SK-N-SH treated with all-trans-retinoic acid at 6 μM for 48 hours (cell line): Measurements from ENCODE around the gene UCK1.

Experiments used
- ATAC-seq: fragments of 200-7000 bp; cut with Tn5 transposase; 3 replicates; pipeline ENCODE4 v1.9.1; 2020; ENCODE audit warnings: mild to moderate bottlenecking, moderate library complexity
- ARNTL ChIP-seq: fragments of 450-650 bp; formaldehyde crosslinking; IDR thresholded peaks from 2 replicates; pipeline ENCODE4 v1.5.0; 2020; ENCODE audit warnings: low read depth, mild to moderate bottlenecking, moderate library complexity, borderline replicate concordance
- BACH2 ChIP-seq: fragments of 250-450 bp; sonication (Bioruptor Pico); IDR thresholded peaks from 2 replicates; pipeline ENCODE4 v1.9.0; 2021; ENCODE audit warnings: mild to moderate bottlenecking, borderline replicate concordance
- CREB5 ChIP-seq: fragments of 250-450 bp; sonication (Bioruptor Pico); IDR thresholded peaks from 2 replicates; pipeline ENCODE4 v1.5.1; 2020; ENCODE audit warnings: low read depth, mild to moderate bottlenecking, moderate library complexity
- CSDC2 ChIP-seq: fragments of 250-450 bp; sonication (Bioruptor Pico); IDR thresholded peaks from 2 replicates; pipeline ENCODE4 v1.5.0; 2020; ENCODE audit warnings: mild to moderate bottlenecking, moderate library complexity
- CSRNP3 ChIP-seq: fragments of 250-450 bp; sonication (Bioruptor Pico); IDR thresholded peaks from 2 replicates; pipeline ENCODE4 v1.5.1; 2021; ENCODE audit warnings: mild to moderate bottlenecking, moderate library complexity
- ESRRG ChIP-seq: fragments of 250-450 bp; sonication (Bioruptor Pico); IDR thresholded peaks from 2 replicates; pipeline ENCODE4 v1.6.1; 2021; ENCODE audit warnings: mild to moderate bottlenecking
- GLIS3 ChIP-seq: fragments of 250-450 bp; sonication (Bioruptor Pico); IDR thresholded peaks from 2 replicates; pipeline ENCODE4 v1.5.0; 2020; ENCODE audit warnings: mild to moderate bottlenecking, moderate library complexity
- ISL1 ChIP-seq: fragments of 250-450 bp; sonication (Bioruptor Pico); IDR thresholded peaks from 2 replicates; pipeline ENCODE4 v2.1.2; 2022; ENCODE audit warnings: mild to moderate bottlenecking, moderate library complexity
- OSR1 ChIP-seq: fragments of 250-450 bp; sonication (Bioruptor Pico); IDR thresholded peaks from 2 replicates; pipeline ENCODE4 v1.8.0; 2022; ENCODE audit warnings: moderate library complexity, mild to moderate bottlenecking, inconsistent platforms
- PATZ1 ChIP-seq: fragments of 250-450 bp; sonication (Bioruptor Pico); IDR thresholded peaks from 2 replicates; pipeline ENCODE4 v1.8.0; 2020; ENCODE audit warnings: mild to moderate bottlenecking, moderate library complexity, borderline replicate concordance
- POU6F1 ChIP-seq: fragments of 250-450 bp; sonication (Bioruptor Pico); IDR thresholded peaks from 2 replicates; pipeline ENCODE4 v1.8.0; 2021; ENCODE audit warnings: low read depth, mild to moderate bottlenecking, moderate library complexity, borderline replicate concordance
- PPARA ChIP-seq: fragments of 250-450 bp; sonication (Bioruptor Pico); IDR thresholded peaks from 2 replicates; pipeline ENCODE4 v1.5.0; 2020; ENCODE audit warnings: mild to moderate bottlenecking, borderline replicate concordance
- RARB ChIP-seq: fragments of 250-450 bp; sonication (Bioruptor Pico); IDR thresholded peaks from 2 replicates; pipeline ENCODE4 v1.8.0; 2021; ENCODE audit warnings: mild to moderate bottlenecking, moderate library complexity
- SNAI2 ChIP-seq: fragments of 250-450 bp; sonication (Bioruptor Pico); IDR thresholded peaks from 2 replicates; pipeline ENCODE4 v1.5.0; 2020; ENCODE audit warnings: mild to moderate bottlenecking, moderate library complexity
- TCF4 ChIP-seq: fragments of 250-450 bp; sonication (Bioruptor Pico); IDR thresholded peaks from 2 replicates; pipeline ENCODE4 v1.8.0; 2021; ENCODE audit warnings: mild to moderate bottlenecking, moderate library complexity, borderline replicate concordance
- TOX ChIP-seq: fragments of 250-450 bp; sonication (Bioruptor Pico); IDR thresholded peaks from 2 replicates; pipeline ENCODE4 v1.8.0; 2021; ENCODE audit warnings: mild to moderate bottlenecking, moderate library complexity, borderline replicate concordance
- TSHZ2 ChIP-seq: fragments of 250-450 bp; sonication (Bioruptor Pico); IDR thresholded peaks from 2 replicates; pipeline ENCODE4 v1.5.0; 2020; ENCODE audit warnings: mild to moderate bottlenecking, moderate library complexity
- ZC3H10 ChIP-seq: fragments of 250-450 bp; sonication (Bioruptor Pico); IDR thresholded peaks from 2 replicates; pipeline ENCODE4 v1.5.1; 2021; ENCODE audit warnings: mild to moderate bottlenecking, moderate library complexity
- ZFP3 ChIP-seq: fragments of 250-450 bp; sonication (Bioruptor Pico); IDR thresholded peaks from 2 replicates; pipeline ENCODE4 v1.5.0; 2020; ENCODE audit warnings: mild to moderate bottlenecking, moderate library complexity
- ZFP30 ChIP-seq: fragments of 450-650 bp; formaldehyde crosslinking; IDR thresholded peaks from 2 replicates; pipeline ENCODE4 v1.5.0; 2022; ENCODE audit warnings: mild to moderate bottlenecking, moderate library complexity
- ZNF70 ChIP-seq: fragments of 450-650 bp; formaldehyde crosslinking; IDR thresholded peaks from 2 replicates; pipeline ENCODE4 v1.5.0; 2020; ENCODE audit warnings: mild to moderate bottlenecking, moderate library complexity
- ZNF8 ChIP-seq: fragments of 450-650 bp; formaldehyde crosslinking; IDR thresholded peaks from 2 replicates; pipeline ENCODE4 v1.5.0; 2020; ENCODE audit warnings: mild to moderate bottlenecking, moderate library complexity

UCK1 gene

GRCh38 chr9:131545003-131545785 lies 14.1 kb upstream of the UCK1 start, which contains the start of gene PRRT1B:
Gene PRRT1B (plus strand): TSS chr9:131545523. CDS start chr9:131545616, 93 bp downstream.
- ATAC-seq = peak; percentile 36

GRCh38 chr9:131543141-131543540 lies 12.1 kb upstream of the UCK1 start:
- ATAC-seq = no peak
- no peak for TF ChIP-seq ZNF70 (CRISPR knock-in tag)
- no peak for TF ChIP-seq ZC3H10 (CRISPR knock-in tag)
- no peak for TF ChIP-seq TSHZ2 (CRISPR knock-in tag)
- no peak for TF ChIP-seq TOX (CRISPR knock-in tag)
- no peak for TF ChIP-seq SNAI2 (CRISPR knock-in tag)
- TF ChIP-seq POU6F1 (CRISPR knock-in tag) = no peak
- TF ChIP-seq CREB5 (CRISPR knock-in tag) = no peak
- no peak for TF ChIP-seq ZFP3
- no peak for TF ChIP-seq CSDC2 (CRISPR knock-in tag)

More at GRCh38 chr9:131545003-131545785, 14.1 kb upstream of the UCK1 start, which contains the start of gene PRRT1B:
- no peak for TF ChIP-seq GLIS3 (CRISPR knock-in tag)
- no peak for TF ChIP-seq TOX (CRISPR knock-in tag)
- no peak for TF ChIP-seq ZNF8 (CRISPR knock-in tag)
- no peak for TF ChIP-seq ZFP30
- TF ChIP-seq ARNTL (CRISPR knock-in tag) = no peak
- TF ChIP-seq ZNF70 (CRISPR knock-in tag) = no peak
- TF ChIP-seq TCF4 (CRISPR knock-in tag) = no peak
- TF ChIP-seq OSR1 = no peak
- TF ChIP-seq SNAI2 (CRISPR knock-in tag) = no peak

- TF ChIP-seq ZFP3 = no peak
- no peak for TF ChIP-seq ARNTL (CRISPR knock-in tag)
- no peak for TF ChIP-seq TOX (CRISPR knock-in tag)
- no peak for TF ChIP-seq CSDC2 (CRISPR knock-in tag)
- no peak for TF ChIP-seq PPARA (CRISPR knock-in tag)
- no peak for TF ChIP-seq PATZ1
- TF ChIP-seq, all 23 proteins: peak for 0
Measured at GRCh38 chr9:131539223-131539923, 8.3 kb upstream of the UCK1 start.

GRCh38 chr9:131537946-131538345 lies 6.9 kb upstream of the UCK1 start:
- no peak for ATAC-seq
- TF ChIP-seq CSDC2 (CRISPR knock-in tag) (no peak), ZNF8 (CRISPR knock-in tag) (no peak), BACH2 (CRISPR knock-in tag) (no peak), OSR1 (no peak), ISL1 (CRISPR knock-in tag) (no peak), GLIS3 (CRISPR knock-in tag) (no peak), CSRNP3 (CRISPR knock-in tag) (no peak), TOX (CRISPR knock-in tag) (no peak), ZC3H10 (CRISPR knock-in tag) (no peak), SNAI2 (CRISPR knock-in tag) (no peak), ARNTL (CRISPR knock-in tag) (no peak), TCF4 (CRISPR knock-in tag) (no peak), ESRRG (CRISPR knock-in tag) (no peak), ZFP3 (no peak), ZFP30 (no peak), RARB (CRISPR knock-in tag) (no peak), CREB5 (CRISPR knock-in tag) (no peak)

More at GRCh38 chr9:131539223-131539923, 8.3 kb upstream of the UCK1 start:
- ATAC-seq = no peak
